ENCODE measurements around the gene TALDO1.

Gene TALDO1

DNA sequence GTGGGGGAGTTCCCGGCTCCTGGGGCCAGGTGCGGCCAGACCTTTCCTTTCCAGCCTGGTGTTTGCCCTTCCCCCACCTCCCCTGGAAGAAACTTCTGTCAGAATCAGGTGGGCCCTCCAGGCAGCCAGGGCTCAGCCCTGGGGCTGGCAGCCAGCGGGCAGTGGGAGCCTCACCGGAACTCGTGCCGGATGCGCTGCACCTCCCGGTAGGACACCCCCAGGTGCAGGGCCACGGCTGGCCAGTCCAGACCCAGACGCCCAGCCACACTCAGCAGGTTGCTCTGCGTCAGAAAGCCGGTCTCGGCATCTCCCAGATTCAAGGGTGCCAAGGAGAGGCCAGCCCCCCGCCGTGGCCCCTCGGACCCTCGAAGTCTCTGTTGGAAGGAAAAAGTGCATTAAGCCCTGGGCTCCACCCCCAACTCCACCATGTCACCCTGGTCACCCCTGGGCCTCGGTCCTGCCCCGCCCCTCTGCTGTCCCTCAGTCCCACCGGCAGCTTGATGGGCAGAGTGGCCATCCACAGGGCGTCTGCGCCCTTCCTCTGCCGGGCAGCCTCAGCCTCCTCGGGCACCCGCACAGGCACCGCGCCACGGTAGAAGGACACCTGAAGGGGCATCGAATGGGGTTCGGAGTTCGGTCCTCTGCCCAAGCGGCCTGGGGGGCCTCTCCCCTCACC, 52.5 kb downstream of the TALDO1 start:
- no peak for DNase-seq (ENCODE audit: low spot score)

DNA sequence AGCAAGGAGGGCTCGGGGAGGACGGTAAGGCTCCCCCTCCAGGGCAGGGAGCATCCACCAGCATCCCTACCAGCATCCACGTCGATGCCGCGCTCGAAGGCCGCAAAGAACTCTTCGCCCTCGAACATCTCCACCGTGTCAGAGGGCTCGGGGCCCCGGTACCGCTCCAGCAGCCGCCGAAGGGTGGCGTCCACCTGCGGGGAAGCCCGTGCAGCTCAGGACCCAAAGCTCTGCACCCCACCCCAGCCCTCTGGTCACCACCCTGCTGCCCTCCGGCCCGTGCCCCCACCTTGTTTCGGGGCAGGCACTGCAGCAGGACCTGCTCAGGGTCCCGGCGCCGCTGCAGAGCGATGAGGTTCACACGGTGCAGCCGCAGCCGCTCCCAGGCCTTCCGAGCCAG, 53.2 kb downstream of the TALDO1 start:
- no peak for DNase-seq (ENCODE audit: low spot score)

DNA sequence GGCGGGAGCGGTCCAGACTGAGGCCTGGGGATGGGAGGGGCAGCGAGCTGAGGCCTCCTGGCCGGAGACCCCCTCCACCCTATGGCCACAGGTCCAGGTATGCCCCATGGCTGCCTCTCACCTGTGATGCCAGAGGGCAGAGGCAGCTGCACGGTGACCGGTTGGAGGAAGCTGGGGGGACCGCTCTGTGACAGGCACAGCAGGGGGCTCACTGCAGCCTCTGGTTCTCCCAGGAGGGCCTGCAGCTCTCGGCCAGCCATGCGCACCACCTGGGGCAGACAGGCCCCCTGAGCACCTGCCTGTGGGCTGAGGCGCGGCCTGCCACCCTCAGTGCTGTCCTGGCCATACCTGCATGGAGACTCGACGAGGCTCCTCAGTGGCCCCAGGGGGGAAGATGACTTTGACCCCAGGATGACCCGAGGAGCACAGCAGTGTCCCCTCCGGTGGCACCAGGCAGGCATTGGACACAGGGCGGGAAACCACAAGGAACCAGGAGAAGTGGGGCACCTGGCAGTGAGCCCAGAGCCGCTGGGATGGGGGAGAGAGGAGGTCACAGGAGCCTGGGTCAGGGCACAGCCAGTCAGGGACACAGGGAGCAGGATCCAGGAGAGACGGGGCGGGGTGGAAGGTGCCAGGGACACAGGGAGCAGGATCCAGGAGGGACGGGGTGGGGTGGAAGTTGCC, 54.0 kb downstream of the TALDO1 start:
- DNase-seq (ENCODE audit: low spot score): no peak

DNA sequence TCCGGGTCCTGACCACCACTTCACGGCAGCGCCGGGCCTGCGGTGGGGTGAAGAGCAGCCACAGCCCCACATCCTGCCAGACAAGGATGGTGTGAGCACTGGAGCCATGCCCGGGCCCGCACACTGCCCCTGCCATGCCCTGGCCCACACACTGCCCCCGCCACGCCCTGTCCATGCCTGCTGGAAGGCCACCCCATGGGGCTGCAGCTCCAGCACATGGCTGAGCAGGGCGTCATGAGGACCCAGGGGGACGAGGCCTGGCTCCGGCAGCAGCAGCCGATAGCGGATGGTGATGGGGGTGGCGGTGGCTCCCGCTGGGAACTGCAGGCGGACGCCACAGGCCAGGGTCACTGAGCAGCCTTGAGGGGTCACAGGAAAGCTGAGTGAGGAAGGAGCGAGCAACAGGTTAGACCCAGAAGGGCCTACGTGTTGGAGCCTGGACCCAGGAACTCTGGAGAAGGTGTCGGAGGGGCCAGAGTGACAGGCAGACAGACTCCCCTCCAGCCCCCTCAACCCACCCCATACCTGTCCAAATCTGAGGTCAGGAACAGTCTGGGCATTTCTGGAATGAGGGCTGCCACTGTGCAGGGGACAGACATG, 54.9 kb downstream of the TALDO1 start:
- DNase-seq (ENCODE audit: low spot score): no peak

DNA sequence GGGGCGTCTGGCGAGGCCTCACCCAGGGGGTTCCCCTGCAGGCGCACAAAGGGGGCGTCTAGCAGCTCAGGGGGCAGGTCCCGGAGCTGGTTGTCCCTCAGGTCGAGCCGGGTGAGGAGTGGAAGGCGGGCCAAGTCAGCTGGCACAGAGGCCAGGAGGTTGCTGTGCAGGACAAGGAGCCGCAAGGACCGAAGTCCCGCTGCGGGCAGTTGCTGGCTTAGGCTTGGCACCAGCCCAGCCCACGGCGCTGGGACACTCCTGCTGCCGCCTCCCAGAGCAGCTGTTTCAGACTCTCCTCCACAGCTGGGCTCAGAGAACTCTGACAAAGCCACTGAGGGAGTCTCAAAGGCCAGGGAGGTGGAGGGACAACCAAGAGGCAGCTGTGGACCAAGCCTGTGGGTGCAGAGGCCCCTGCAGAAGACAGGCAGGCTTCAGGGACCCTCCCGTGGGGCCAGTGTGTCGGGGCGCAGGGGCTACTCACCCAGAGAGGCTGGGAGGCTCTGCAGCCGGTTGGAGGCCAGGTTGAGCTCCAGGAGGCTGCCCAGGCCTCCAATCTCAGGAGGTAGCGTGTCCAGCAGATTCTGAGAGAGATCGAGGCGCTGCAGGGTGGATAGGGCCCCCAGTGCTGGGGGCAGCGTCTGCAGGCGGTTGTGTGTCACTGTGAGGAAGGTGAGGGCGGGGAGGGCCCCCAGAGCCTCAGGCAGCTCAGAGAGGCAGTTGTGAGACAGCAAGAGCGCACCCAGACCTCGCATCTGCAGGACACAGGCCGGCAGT, 55.6 kb downstream of the TALDO1 start:
- no peak for DNase-seq (ENCODE audit: low spot score)

DNA sequence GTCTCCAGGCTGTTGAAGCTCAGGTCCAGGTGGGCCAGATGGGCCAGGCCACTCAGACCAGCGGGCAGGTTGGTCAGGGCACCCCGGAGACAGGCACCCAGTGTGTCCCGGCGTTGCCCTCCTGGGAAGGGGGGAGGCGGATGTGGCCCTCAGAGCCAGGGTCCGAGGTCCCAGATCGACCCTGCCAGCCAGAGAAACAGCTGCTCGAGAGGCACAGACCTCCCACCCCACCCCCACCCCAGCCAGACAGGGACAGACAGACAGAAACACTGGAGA, 56.1 kb downstream of the TALDO1 start:
- DNase-seq (ENCODE audit: low spot score): no peak

DNA sequence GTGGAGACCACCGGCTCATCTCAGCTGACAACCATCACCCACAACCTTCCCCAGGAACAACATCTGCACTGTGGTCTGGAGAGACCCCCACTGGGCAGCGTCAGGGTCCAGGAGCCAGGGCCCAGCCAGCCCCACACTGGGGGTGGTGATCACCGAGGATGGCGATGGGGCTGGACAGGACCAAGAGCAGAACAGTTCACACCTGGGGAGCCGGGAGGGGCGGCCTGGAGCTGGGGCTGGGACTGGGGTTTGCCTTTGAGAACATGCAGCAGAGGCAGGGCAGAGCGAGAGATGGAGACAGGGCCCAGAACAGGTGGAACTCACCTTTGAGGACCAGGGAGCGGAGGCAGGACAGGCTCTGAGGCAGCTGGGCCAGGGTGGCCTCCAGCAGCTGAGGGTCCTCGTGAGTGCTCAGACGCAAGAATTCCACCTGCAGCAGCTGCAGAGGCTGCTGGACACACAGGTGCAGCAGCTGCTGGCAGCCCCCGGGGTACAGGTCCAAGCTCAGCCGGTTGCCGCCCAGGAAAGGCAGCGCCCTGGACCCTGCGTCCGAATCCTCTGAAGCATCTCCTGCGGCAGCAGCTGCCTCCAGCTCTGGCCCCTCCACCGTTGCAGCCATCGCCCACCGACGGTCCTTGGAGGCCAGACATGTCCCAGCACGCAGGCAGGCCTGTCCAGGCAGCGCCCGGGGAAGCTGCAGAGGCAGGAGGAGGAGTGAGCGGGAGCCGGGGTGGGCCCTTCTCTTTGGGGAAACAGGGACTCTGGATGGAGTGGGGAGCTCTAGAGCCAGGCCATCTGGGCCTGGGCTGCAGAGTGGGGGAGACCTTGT, 56.7 kb downstream of the TALDO1 start:
- DNase-seq (ENCODE audit: low spot score): no peak

DNA sequence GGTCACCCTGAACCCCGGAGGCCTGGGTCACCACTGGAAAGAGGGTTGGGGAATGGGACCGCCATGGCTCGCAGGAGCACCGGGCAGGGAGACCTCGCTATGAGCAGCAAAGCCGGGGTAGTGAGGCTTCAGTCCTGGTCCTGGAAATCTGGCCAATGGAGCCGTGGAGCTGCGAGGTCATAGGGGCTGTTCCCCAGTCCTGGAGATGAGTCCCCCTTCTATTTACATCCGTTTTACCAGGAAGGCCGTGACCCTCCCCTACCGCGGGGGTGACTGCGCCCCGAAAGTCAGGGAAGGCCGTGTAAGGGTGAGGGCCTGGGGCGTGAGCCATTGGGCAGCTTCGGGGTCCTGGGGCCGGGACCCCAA, 57.3 kb downstream of the TALDO1 start:
- DNase-seq (ENCODE audit: low spot score): no peak

DNA sequence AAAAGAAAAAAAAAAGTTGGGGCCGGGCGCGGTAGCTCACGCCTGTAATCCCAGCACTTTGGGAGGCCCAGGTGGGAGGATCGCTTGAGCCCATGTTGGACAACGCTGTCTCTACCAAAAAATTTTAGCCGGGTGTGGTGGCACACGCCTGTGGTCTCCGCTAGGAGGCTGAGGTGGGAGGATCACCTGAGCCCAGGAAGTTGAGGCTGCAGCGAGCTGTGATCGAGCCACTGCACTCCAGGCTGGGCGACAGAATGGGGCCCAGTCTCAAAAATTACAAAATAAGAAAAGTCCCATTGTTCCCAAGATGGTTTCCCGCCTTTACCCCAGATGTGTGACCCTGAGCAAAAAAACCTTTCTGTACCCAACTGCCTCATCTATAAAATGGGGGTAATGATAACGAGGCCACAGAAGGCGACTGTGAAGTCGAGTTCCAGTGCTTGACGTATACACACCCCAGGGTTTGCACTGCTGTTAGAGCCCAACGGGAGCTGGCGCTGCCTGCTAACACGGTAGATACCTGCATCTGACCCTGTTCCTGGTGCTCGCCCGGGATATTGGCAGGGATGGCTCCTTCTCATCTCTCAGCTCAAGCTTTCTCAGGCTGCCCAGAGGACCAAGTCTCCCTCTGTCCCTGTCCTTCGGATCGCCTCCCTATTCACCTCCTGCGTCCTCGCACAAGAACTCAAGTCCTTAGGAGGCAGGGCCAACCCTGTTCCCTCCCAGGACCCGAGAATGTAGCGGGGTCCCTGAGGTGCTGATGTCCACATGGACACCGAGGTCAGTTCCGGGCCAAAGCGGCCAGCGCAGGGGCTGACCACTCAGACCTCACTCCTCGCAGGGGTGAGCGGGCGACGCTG, 61.4 kb downstream of the TALDO1 start:
- no peak for DNase-seq (ENCODE audit: low spot score)

DNA sequence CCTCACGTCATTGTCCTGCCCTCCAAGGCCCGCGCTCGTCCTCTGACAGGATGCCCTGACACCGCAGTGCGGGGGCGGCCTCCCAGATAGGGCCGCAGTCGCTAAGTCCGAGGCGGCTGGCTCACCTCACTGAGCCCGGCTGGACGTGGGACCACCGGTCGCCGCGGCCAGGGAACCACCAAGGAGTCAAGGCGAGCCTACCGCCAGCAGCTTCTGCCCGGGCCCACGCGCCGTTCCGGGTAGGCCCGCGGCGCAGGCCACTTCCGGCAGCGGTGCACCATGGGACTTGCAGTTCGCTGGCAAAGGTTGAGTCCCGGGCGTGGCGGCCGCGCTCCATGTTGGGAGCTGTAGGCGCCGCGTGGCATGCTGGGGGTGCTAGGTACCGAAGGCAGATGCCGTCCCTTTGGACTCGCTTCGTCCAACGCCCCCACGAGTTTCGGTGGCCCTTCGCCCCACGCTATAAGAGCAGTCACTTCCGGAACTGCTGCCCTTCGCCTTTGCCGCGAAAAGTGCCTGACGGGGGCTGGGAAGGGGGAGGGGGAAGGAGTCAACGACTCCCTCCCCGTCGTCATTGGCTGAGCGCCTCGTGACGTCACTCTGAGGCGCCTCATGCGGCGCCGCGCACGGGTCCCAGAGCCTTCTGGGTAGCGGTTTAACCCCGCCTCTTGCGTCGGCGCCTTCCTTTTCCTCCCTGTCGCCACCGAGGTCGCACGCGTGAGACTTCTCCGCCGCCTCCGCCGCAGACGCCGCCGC, 62.2 kb downstream of the TALDO1 start, which contains the start of gene RPLP2:
RPLP2 (plus strand) TSS at position 681 of the 753 bp plus-strand sequence. CDS start 268 bp downstream, outside the sequence.
- DNase-seq (ENCODE audit: low spot score): peak; percentile 96

DNA sequence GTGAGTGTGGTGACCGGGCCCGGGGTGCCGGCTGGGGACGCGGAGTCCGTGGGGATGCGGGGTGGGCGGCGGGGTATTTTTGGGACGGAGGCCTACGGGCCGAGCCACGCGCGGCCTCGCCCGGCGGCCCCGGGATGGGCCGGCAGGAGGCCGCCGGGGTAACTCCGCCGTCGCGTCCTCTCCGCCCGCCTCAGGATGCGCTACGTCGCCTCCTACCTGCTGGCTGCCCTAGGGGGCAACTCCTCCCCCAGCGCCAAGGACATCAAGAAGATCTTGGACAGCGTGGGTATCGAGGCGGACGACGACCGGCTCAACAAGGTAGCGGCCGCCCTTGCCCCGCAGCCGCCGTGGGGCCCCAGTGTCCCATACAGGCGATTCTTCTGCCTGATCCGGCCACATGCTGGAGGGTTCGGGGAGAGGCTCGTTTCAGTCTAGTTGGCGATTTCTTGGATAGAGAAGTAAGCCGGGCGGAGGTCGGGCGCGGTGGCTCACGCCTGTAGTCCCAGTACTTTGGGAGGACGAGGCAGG, 62.8 kb downstream of the TALDO1 start:
- DNase-seq (ENCODE audit: low spot score): no peak

DNA sequence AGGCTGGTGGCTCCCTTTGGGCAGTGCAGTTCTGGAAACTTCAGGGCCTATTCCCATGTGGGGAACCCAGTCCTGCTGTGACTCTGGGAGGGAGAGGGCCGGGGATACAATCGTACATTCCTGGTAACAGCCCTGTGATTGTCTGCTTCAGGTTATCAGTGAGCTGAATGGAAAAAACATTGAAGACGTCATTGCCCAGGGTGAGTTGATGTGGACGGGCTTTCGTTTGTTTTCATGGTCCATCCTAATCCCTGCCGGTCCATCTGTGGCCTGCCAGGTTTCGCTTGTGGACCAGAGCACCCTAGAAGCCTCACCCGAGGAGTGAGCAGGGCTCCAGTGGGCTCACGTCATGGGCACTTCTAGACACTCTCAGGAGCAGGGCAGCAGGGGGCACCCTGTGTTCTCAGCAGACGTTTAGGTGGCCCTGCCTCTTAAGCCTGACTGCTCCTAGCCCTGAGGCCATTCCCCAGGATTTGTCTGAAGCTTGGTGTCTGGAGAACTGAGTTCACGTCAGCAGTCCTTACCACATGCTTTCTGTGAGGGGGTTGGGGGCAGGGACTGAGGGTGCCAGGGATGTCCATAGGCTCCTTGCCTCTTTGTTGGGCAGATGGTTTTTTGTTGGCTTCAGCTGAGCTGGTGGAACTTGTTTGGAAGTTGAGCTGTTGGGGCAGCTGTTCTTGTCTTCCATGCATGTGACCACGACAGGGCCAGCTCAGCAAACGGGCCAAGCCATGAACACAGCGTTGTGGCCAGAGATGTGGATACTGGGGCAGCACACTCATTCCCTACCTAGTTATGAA, 64.4 kb downstream of the TALDO1 start:
- DNase-seq (ENCODE audit: low spot score): no peak

DNA sequence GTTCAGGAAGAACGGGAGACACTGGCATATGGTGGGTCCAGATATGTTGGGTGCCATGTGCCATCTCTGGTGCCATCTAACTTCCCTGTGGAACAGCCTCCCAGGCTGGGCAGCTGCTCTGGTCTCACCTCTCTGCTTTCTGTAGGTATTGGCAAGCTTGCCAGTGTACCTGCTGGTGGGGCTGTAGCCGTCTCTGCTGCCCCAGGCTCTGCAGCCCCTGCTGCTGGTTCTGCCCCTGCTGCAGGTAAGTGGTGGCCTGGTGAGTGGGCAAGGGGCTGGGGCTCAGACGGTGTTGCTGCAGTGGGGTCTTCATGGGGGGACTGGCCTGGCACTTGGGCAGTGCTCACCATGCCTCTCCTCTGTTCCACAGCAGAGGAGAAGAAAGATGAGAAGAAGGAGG, 65.1 kb downstream of the TALDO1 start:
- no peak for DNase-seq (ENCODE audit: low spot score)

DNA sequence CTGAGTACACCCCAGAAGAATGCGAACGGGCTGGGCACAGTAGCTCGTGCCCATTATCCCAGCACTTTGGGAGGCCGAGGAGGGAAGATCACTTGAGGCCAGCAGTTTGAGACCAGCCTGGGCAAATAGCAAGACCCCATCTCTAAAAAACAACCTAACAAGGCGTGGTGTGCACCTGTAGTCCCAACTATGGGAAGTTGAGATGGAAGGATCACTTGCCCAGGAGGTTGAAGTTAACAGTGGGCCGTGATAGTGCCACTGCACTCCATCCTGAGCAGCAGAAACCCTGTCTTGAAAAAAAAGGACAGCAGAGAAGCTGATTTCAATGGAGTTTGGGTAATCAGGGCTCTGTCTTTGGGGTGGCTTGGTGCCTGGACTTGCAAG, 65.8 kb downstream of the TALDO1 start:
- no peak for DNase-seq (ENCODE audit: low spot score)

DNA sequence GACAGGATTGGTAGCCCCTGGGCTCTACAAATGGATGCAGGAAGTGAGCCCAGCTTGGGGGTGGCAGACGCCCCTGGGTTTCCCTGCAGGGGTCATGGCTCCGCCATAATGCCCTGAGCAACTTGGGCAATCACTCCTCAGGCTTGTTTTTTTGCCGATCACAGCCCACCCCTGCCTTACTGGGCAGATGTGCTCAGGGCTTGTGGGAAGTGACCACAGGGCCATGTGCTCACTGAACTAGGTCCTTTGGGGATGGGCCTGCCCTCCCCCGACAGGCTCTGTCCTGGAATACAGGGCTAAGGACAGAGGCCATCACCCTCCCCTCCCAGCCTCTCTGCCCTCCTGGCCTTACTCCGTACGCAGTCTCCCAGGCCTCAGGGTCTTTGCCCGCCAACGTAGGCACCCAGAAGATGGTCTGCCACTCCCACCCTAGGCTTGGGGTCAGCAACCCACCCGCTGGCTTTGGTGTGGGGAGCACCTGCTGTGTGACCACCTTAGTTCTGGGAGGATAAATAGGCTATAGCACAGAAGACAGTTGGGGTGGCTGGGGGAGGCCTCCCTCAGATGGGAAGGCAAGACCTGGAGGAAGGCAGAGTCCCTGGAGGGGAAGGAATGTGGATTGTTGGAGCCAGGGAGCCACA, 66.3 kb downstream of the TALDO1 start:
- DNase-seq (ENCODE audit: low spot score): no peak
